Spleen (tissue), 7 donors: ENCODE results near the gene APOL6.

Source experiments
- CTCF ChIP-seq, 11 experiments: fragments of 200-600 bp in 7 of 11; fragments of 450-650 bp in 4 of 11; sonication (generic) in 4 of 11; IDR thresholded peaks in 8 of 11; conservative IDR thresholded peaks in 3 of 11; 1 replicate in 7 of 11; 2 replicates in 4 of 11; pipeline versions ENCODE4 v1.4.0 to v1.8.0; 2016 to 2021; ENCODE audit warnings: antibody characterized with exemption in 11 of 11, inconsistent platforms in 4 of 11, mild to moderate bottlenecking in 1 of 11
- POLR2A ChIP-seq, 3 donors: fragments of 450-650 bp; IDR thresholded peaks; one replicate each; pipeline ENCODE4 v1.5.1; 2017; ENCODE audit warnings: antibody characterized with exemption in 3 of 3, mild to moderate bottlenecking in 1 of 3
- POLR2AphosphoS5 ChIP-seq, 3 donors: sonication (generic); formaldehyde crosslinking; IDR thresholded peaks; one replicate each; pipeline ENCODE4 v1.5.1; 2017; ENCODE audit warnings: antibody characterized with exemption in 3 of 3
- donor health status: DM: no; HTN: no; CAD: no; lungs with moderate emphysema.
- donor health status: DM: no; HTN: no; CAD: no.
- donor health status: DM: no; HTN: no; CAD: no.

- TF ChIP-seq CTCF (IDR thresholded peaks at IDR 0.05 in 8 of 11, conservative IDR thresholded peaks at IDR 0.05 in 3 of 11) (no peak), POLR2A (IDR thresholded peaks at IDR 0.05) (no peak), POLR2AphosphoS5 (IDR thresholded peaks at IDR 0.05) (peak in 1 of 3 donors; percentile 9)
Measured at GRCh38 chr22:35642305-35642741, 5.9 kb upstream of the APOL6 start.
